HepG2 (cell line): ENCODE measurements around the gene MFAP1.

Experiments
- ATF2 ChIP-seq: sonication (generic); formaldehyde crosslinking; IDR thresholded peaks from 2 replicates; pipeline ENCODE4 v1.4.0; 2020; ENCODE audit warnings: missing genetic modification reagents
- GABPA ChIP-seq, 2 experiments: IDR thresholded peaks; 2 replicates each; pipeline ENCODE4 v1.6.1; 2011 to 2016; ENCODE audit warnings: low read depth in 2 of 2, low read length in 1 of 2, missing biosample characterization in 1 of 2, missing genetic modification characterization in 1 of 2
- PAF1 ChIP-seq: IDR thresholded peaks from 2 replicates; pipeline ENCODE4 v1.6.1; 2016; ENCODE audit warnings: missing genetic modification reagents, missing compliant biosample characterization
- POLR2AphosphoS2 ChIP-seq: IDR thresholded peaks from 2 replicates; pipeline ENCODE4 v1.6.1; 2011; ENCODE audit warnings: low read depth, low read length, improper control_type of control experiment
- ZNF619 ChIP-seq: sonication (generic); formaldehyde crosslinking; IDR thresholded peaks from 2 replicates; pipeline ENCODE4 v1.4.0; 2020; ENCODE audit warnings: mild to moderate bottlenecking, missing genetic modification reagents
- TF ChIP-seq, protein P1 (sequence below): sonication (generic); formaldehyde crosslinking; IDR thresholded peaks from 2 replicates; pipeline ENCODE4 v1.4.0; 2020; ENCODE audit warnings: missing genetic modification reagents, borderline replicate concordance

DNA sequence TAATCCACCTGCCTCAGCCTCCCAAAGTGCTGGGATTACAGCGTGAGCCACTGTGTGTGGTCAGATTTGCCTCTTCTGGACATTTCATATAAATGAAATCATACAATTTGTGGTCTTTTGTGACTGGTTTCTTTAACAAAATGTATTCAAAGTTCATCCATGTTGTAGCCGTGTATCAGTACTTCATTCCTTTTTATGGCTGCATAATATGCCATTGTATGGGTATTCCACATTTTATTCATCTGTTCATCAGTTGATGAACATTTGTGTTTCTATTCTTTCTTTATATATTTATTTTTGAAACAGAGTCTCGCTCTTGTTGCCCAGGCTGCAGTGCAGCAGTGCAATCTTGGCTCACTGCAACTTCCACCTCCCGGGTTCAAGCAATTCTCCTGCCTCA is 28.1 kb upstream of the MFAP1 start:
- TF ChIP-seq GABPA (IDR thresholded peaks at IDR 0.05; ENCODE audit: low read depth, low read length), result no peak
- no peak for TF ChIP-seq GABPA (CRISPR knock-in tag; IDR thresholded peaks at IDR 0.05; ENCODE audit: low read depth)
- no peak for TF ChIP-seq POLR2AphosphoS2
- no peak for TF ChIP-seq ATF2 (CRISPR knock-in tag)
- TF ChIP-seq, protein P1, sequence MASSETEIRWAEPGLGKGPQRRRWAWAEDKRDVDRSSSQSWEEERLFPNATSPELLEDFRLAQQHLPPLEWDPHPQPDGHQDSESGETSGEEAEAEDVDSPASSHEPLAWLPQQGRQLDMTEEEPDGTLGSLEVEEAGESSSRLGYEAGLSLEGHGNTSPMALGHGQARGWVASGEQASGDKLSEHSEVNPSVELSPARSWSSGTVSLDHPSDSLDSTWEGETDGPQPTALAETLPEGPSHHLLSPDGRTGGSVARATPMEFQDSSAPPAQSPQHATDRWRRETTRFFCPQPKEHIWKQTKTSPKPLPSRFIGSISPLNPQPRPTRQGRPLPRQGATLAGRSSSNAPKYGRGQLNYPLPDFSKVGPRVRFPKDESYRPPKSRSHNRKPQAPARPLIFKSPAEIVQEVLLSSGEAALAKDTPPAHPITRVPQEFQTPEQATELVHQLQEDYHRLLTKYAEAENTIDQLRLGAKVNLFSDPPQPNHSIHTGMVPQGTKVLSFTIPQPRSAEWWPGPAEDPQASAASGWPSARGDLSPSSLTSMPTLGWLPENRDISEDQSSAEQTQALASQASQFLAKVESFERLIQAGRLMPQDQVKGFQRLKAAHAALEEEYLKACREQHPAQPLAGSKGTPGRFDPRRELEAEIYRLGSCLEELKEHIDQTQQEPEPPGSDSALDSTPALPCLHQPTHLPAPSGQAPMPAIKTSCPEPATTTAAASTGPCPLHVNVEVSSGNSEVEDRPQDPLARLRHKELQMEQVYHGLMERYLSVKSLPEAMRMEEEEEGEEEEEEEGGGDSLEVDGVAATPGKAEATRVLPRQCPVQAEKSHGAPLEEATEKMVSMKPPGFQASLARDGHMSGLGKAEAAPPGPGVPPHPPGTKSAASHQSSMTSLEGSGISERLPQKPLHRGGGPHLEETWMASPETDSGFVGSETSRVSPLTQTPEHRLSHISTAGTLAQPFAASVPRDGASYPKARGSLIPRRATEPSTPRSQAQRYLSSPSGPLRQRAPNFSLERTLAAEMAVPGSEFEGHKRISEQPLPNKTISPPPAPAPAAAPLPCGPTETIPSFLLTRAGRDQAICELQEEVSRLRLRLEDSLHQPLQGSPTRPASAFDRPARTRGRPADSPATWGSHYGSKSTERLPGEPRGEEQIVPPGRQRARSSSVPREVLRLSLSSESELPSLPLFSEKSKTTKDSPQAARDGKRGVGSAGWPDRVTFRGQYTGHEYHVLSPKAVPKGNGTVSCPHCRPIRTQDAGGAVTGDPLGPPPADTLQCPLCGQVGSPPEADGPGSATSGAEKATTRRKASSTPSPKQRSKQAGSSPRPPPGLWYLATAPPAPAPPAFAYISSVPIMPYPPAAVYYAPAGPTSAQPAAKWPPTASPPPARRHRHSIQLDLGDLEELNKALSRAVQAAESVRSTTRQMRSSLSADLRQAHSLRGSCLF (CRISPR knock-in tag), result no peak
- no peak for TF ChIP-seq PAF1 (CRISPR knock-in tag)
- TF ChIP-seq ZNF619 (CRISPR knock-in tag), result no peak
